NT2/D1 (cell line): ENCODE data around the gene FAM53A.

Source experiments
- SUZ12 ChIP-seq: IDR thresholded peaks from 2 replicates; pipeline ENCODE4 v1.6.1; 2011; ENCODE audit not compliant: insufficient read length, insufficient read depth; ENCODE audit errors: extremely low read depth
- YY1 ChIP-seq: IDR thresholded peaks from 2 replicates; pipeline ENCODE4 v1.6.1; 2011; ENCODE audit not compliant: insufficient read length, insufficient read depth

GRCh38 chr4:1690698-1691097, 6.6 kb upstream of the FAM53A start:
- TF ChIP-seq YY1 (no peak), SUZ12 (no peak)
